Activated T-cell treated with anti-CD3 and anti-CD28 coated beads, Interleukin-2, amount 50 U/mL, for 4 hours (primary cell): ENCODE results near the gene ENTPD6. TPM values are rescaled to one million over a fixed set of nuclear protein-coding genes. Genes with fewer than 3 reads are reported as not detected.

Experiments used
- ATAC-seq, 2 donors: fragments of 200-7000 bp; cut with Tn5 transposase; one replicate each; pipeline ENCODE4 v1.10.0; 2021
- DNase-seq: peaks from one replicate; pipeline ENCODE4 v3.0.0-alpha.2; 2020
- H3K27me3 Mint-ChIP-seq: one replicate; pipeline ENCODE4 v1.8.0; 2021; ENCODE audit warnings: low read depth, mixed read lengths
- H3K36me3 Mint-ChIP-seq: one replicate; pipeline ENCODE4 v1.8.0; 2022; ENCODE audit warnings: mixed read lengths; ENCODE audit not compliant: insufficient read depth
- H3K4me1 Mint-ChIP-seq: one replicate; pipeline ENCODE4 v1.8.0; 2021; ENCODE audit warnings: low read depth, mixed read lengths
- H3K4me3 Mint-ChIP-seq: one replicate; pipeline ENCODE4 v1.8.0; 2021; ENCODE audit warnings: mild to moderate bottlenecking, moderate library complexity, mixed read lengths
- H3K9me3 Mint-ChIP-seq: one replicate; pipeline ENCODE4 v1.8.0; 2021; ENCODE audit warnings: mixed read lengths
- total RNA-seq, 3 donors: library from RNA; stranded (reverse); gene quantifications; one replicate each; pipeline ENCODE4 v1.2.1, GENCODE V29; 2021

The ENTPD6 gene
- total RNA-seq, 3 donors from 2014 or later: 43.4 to 51.2 (median 47.1) TPM

GRCh38 chr20:25272223-25273000 is 76.9 kb downstream of the ENTPD6 start:
- H3K27me3 Mint-ChIP-seq: no peaks in the 10 kb centered on the region
- H3K4me3 Mint-ChIP-seq: no peak overlapping the region
- no peaks in the 10 kb centered on the region for H3K9me3 Mint-ChIP-seq
- no peaks in the 10 kb centered on the region for H3K4me1 Mint-ChIP-seq
- peaks cover 22% of the 10 kb centered on the region for H3K36me3 Mint-ChIP-seq
- DNase-seq: no peak
- no peak for ATAC-seq

- DNase-seq: no peak
- Mint-ChIP-seq H3K4me3 (no peak overlapping the region), H3K4me1 (no peaks in the 10 kb centered on the region), H3K9me3 (no peaks in the 10 kb centered on the region), H3K27me3 (no peaks in the 10 kb centered on the region), H3K36me3 (peaks cover 22% of the 10 kb centered on the region)
- ATAC-seq: no peak
Measured at GRCh38 chr20:25273046-25273445, 77.5 kb downstream of the ENTPD6 start.

GRCh38 chr20:25273541-25274358 is 78.2 kb downstream of the ENTPD6 start:
- no peak for DNase-seq
- Mint-ChIP-seq H3K9me3 (no peaks in the 10 kb centered on the region), H3K27me3 (no peaks in the 10 kb centered on the region), H3K4me3 (no peak overlapping the region), H3K36me3 (peaks cover 21% of the 10 kb centered on the region), H3K4me1 (no peaks in the 10 kb centered on the region)
- no peak for ATAC-seq

GRCh38 chr20:25274481-25274880 is 79.0 kb downstream of the ENTPD6 start:
- no peak overlapping the region for H3K4me3 Mint-ChIP-seq
- no peaks in the 10 kb centered on the region for H3K4me1 Mint-ChIP-seq
- no peaks in the 10 kb centered on the region for H3K27me3 Mint-ChIP-seq
- H3K9me3 Mint-ChIP-seq: no peaks in the 10 kb centered on the region
- ATAC-seq: no peak
- H3K36me3 Mint-ChIP-seq: peaks cover 17% of the 10 kb centered on the region
- no peak for DNase-seq

GRCh38 chr20:25274891-25275812 is 79.6 kb downstream of the ENTPD6 start:
- no peak for ATAC-seq
- Mint-ChIP-seq H3K27me3 (no peaks in the 10 kb centered on the region), H3K9me3 (no peaks in the 10 kb centered on the region), H3K4me1 (no peaks in the 10 kb centered on the region), H3K36me3 (peaks cover 12% of the 10 kb centered on the region), H3K4me3 (no peak overlapping the region)
- no peak for DNase-seq

- H3K4me3 Mint-ChIP-seq: no peak overlapping the region
- no peaks in the 10 kb centered on the region for H3K9me3 Mint-ChIP-seq
- peaks cover 12% of the 10 kb centered on the region for H3K36me3 Mint-ChIP-seq
- H3K4me1 Mint-ChIP-seq: no peaks in the 10 kb centered on the region
- DNase-seq (no peak), ATAC-seq (no peak)
- no peaks in the 10 kb centered on the region for H3K27me3 Mint-ChIP-seq
Measured at GRCh38 chr20:25275813-25276532, 80.5 kb downstream of the ENTPD6 start.

Other genes with a start within 250 kb of the ENTPD6 start
- gene CST7, start 246.4 kb upstream of the ENTPD6 start, total RNA-seq: 10 to 100 TPM; 21.3 to 49.7 (median 46.9) TPM
- 10 to 100 TPM; 58.8 to 61.9 (median 61.4) TPM for gene APMAP, start 203.0 kb upstream of the ENTPD6 start, total RNA-seq
- 1 to 10 TPM; 5.4 to 8.8 (median 8.0) TPM for gene ACSS1, start 137.6 kb upstream of the ENTPD6 start, total RNA-seq
- not detected for gene VSX1, start 113.6 kb upstream of the ENTPD6 start, total RNA-seq
- gene PYGB, start 52.4 kb downstream of the ENTPD6 start, total RNA-seq: 10 to 100 TPM; 32.5 to 37.6 (median 34.6) TPM
- 10 to 100 TPM; 21.9 to 22.6 (median 22.3) TPM for gene ABHD12, start 195.1 kb downstream of the ENTPD6 start, total RNA-seq
- 10 to 100 TPM; 15.3 to 25.4 (median 18.3) TPM for gene GINS1, start 212.0 kb downstream of the ENTPD6 start, total RNA-seq